SJCRH30 (cell line): ENCODE measurements around the gene TRIM61. TPM values are rescaled to one million over a fixed set of nuclear protein-coding genes. Genes with fewer than 3 reads are reported as not detected.
A peak's percentile ranks its signal among the peaks of the same experiment; 100 is the strongest.
"Not testable (repeated sequence)": the region's sequence is repeated elsewhere in the genome, so short reads cannot be mapped to it uniquely, and the experiment has no call there.

ENCODE experiments used
- DNase-seq, 2 experiments: peaks; one replicate each; pipeline ENCODE4 v3.0.0-alpha.2; 2015 to 2020
- H3K27ac ChIP-seq: fragments of 250-450 bp; sonication (Bioruptor Pico); 2 replicates; pipeline ENCODE4 v1.5.1; 2020; ENCODE audit warnings: mild to moderate bottlenecking, moderate library complexity
- H3K27me3 ChIP-seq: fragments of 250-450 bp; sonication (Bioruptor Pico); 2 replicates; pipeline ENCODE4 v1.5.1; 2020; ENCODE audit warnings: mild to moderate bottlenecking, moderate library complexity
- H3K36me3 ChIP-seq: fragments of 250-450 bp; sonication (Bioruptor Pico); 2 replicates; pipeline ENCODE4 v1.5.1; 2020; ENCODE audit warnings: mild to moderate bottlenecking, moderate library complexity
- H3K4me1 ChIP-seq: fragments of 250-450 bp; sonication (Bioruptor Pico); 2 replicates; pipeline ENCODE4 v1.5.1; 2020; ENCODE audit warnings: mild to moderate bottlenecking, moderate library complexity
- H3K4me3 ChIP-seq: fragments of 250-450 bp; sonication (Bioruptor Pico); 2 replicates; pipeline ENCODE4 v1.5.1; 2020; ENCODE audit warnings: mild to moderate bottlenecking, moderate library complexity
- H3K9me3 ChIP-seq: fragments of 250-450 bp; sonication (Bioruptor Pico); replicated peaks from 2 replicates; pipeline ENCODE4 v1.5.1; 2020; ENCODE audit warnings: mild to moderate bottlenecking, moderate library complexity
- total RNA-seq: library from RNA; depleted of rRNA; stranded (reverse); fragments of >200 nt; shearing (Covaris generic); gene quantifications from 2 replicates; pipeline ENCODE4 v1.2.3, GENCODE V29; 2014; rRNA removed

The TRIM61 gene
- total RNA-seq, 1 experiment from 2014 or later = not detected

- Histone ChIP-seq H3K4me3 (no peak overlapping the region), H3K36me3 (no peaks in the 10 kb centered on the region), H3K9me3 (no peaks in the 10 kb centered on the region), H3K27me3 (no peaks in the 10 kb centered on the region), H3K27ac (no peak overlapping the region), H3K4me1 (no peaks in the 10 kb centered on the region)
- DNase-seq = no peak
These were observed 34.3 kb downstream of the TRIM61 start for GRCh38 chr4:164943192-164943591.

GRCh38 chr4:164937576-164938270 is 39.7 kb downstream of the TRIM61 start:
- Histone ChIP-seq H3K27ac (no peak overlapping the region), H3K36me3 (no peaks in the 10 kb centered on the region), H3K9me3 (no peaks in the 10 kb centered on the region), H3K4me1 (no peaks in the 10 kb centered on the region), H3K4me3 (no peak overlapping the region), H3K27me3 (no peaks in the 10 kb centered on the region)
- DNase-seq = peak in 1 of 2 experiments; percentile 24

GRCh38 chr4:164935865-164936606 is 41.4 kb downstream of the TRIM61 start:
- H3K9me3 ChIP-seq, DNase-seq, H3K36me3 ChIP-seq, H3K4me1 ChIP-seq, H3K4me3 ChIP-seq, H3K27ac ChIP-seq, H3K27me3 ChIP-seq: not testable (repeated sequence)

GRCh38 chr4:164935363-164935762 is 42.1 kb downstream of the TRIM61 start:
- H3K4me1 ChIP-seq = peaks cover 6% of the 10 kb centered on the region
- no peak for DNase-seq
- H3K9me3 ChIP-seq = no peaks in the 10 kb centered on the region
- H3K36me3 ChIP-seq = no peaks in the 10 kb centered on the region
- no peak overlapping the region for H3K27ac ChIP-seq
- H3K27me3 ChIP-seq = no peaks in the 10 kb centered on the region
- H3K4me3 ChIP-seq = no peak overlapping the region

GRCh38 chr4:164933244-164933643 is 44.2 kb downstream of the TRIM61 start:
- Histone ChIP-seq H3K27me3 (no peaks in the 10 kb centered on the region), H3K4me3 (no peak overlapping the region), H3K4me1 (peaks cover 6% of the 10 kb centered on the region), H3K36me3 (no peaks in the 10 kb centered on the region), H3K27ac (no peak overlapping the region), H3K9me3 (no peaks in the 10 kb centered on the region)
- DNase-seq = no peak

GRCh38 chr4:164931551-164932324 is 45.7 kb downstream of the TRIM61 start:
- no peaks in the 10 kb centered on the region for H3K36me3 ChIP-seq
- H3K4me1 ChIP-seq = peaks cover 6% of the 10 kb centered on the region
- H3K27ac ChIP-seq = no peak overlapping the region
- peak in 1 of 2 experiments; percentile 19 for DNase-seq
- H3K4me3 ChIP-seq = no peak overlapping the region
- no peaks in the 10 kb centered on the region for H3K9me3 ChIP-seq
- H3K27me3 ChIP-seq = no peaks in the 10 kb centered on the region

GRCh38 chr4:164930647-164931046 is 46.8 kb downstream of the TRIM61 start:
- no peak overlapping the region for H3K27ac ChIP-seq
- no peak overlapping the region for H3K4me3 ChIP-seq
- H3K4me1 ChIP-seq = peaks cover 6% of the 10 kb centered on the region
- no peaks in the 10 kb centered on the region for H3K27me3 ChIP-seq
- DNase-seq = no peak
- H3K36me3 ChIP-seq = no peaks in the 10 kb centered on the region
- H3K9me3 ChIP-seq = no peaks in the 10 kb centered on the region

DNA sequence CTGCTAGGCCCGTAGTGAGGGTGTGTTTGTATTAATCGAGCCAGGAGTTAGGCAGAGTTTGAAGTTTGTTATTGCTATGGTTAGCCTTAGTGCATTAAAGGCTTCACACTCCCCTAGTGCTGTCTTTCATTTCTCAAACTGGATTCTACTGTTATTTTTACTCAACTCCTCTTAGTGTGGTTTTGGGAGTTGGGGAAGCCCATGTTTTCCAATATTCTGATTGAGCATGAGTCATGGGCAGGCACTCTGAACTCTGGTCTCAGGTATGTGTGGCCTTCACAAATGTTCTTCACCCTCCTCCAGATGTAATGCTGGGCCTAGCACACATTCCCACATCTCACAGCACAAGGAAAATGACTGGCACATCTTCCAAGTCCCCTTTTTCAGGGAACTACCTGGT is 50.4 kb downstream of the TRIM61 start:
- not testable (repeated sequence) for H3K9me3 ChIP-seq, DNase-seq, H3K36me3 ChIP-seq, H3K4me1 ChIP-seq, H3K27ac ChIP-seq, H3K27me3 ChIP-seq, H3K4me3 ChIP-seq

GRCh38 chr4:164926301-164926700 is 51.2 kb downstream of the TRIM61 start:
- H3K9me3 ChIP-seq = no peaks in the 10 kb centered on the region
- no peaks in the 10 kb centered on the region for H3K36me3 ChIP-seq
- no peak overlapping the region for H3K27ac ChIP-seq
- H3K4me3 ChIP-seq = no peak overlapping the region
- no peaks in the 10 kb centered on the region for H3K27me3 ChIP-seq
- H3K4me1 ChIP-seq = no peaks in the 10 kb centered on the region
- no peak for DNase-seq

- Histone ChIP-seq H3K27me3 (no peaks in the 10 kb centered on the region), H3K27ac (no peak overlapping the region), H3K4me1 (no peaks in the 10 kb centered on the region), H3K36me3 (no peaks in the 10 kb centered on the region), H3K4me3 (no peak overlapping the region), H3K9me3 (no peaks in the 10 kb centered on the region)
- DNase-seq = no peak
These were observed 52.7 kb downstream of the TRIM61 start for GRCh38 chr4:164924670-164925238.

- H3K4me3 ChIP-seq = no peak overlapping the region
- no peak overlapping the region for H3K27ac ChIP-seq
- H3K36me3 ChIP-seq = no peaks in the 10 kb centered on the region
- no peak for DNase-seq
- H3K9me3 ChIP-seq = no peaks in the 10 kb centered on the region
- H3K4me1 ChIP-seq = no peaks in the 10 kb centered on the region
- no peaks in the 10 kb centered on the region for H3K27me3 ChIP-seq
These were observed 58.5 kb downstream of the TRIM61 start for GRCh38 chr4:164918956-164919355.

Other genes with a start within 250 kb of the TRIM61 start
- gene SMIM31, start 223.5 kb downstream of the TRIM61 start, total RNA-seq = not detected in 2 replicates
- not detected in 2 replicates for gene APELA, start 100.5 kb downstream of the TRIM61 start, total RNA-seq
- gene TRIM60, start 54.3 kb upstream of the TRIM61 start, total RNA-seq = not detected in 2 replicates
- 0.58 and 0.87 TPM in 2 replicates for gene TRIM75, start 76.2 kb upstream of the TRIM61 start, total RNA-seq
- gene TMEM192, start 135.2 kb upstream of the TRIM61 start, total RNA-seq = 12.7 and 13.4 TPM in 2 replicates
- 12.5 and 17.2 TPM in 2 replicates for gene KLHL2, start 229.9 kb upstream of the TRIM61 start, total RNA-seq